Superior temporal gyrus (tissue), 1 donor: ENCODE data around the gene ANKRD36.
A peak's percentile ranks its signal among the peaks of the same experiment; 100 is the strongest.
"Not testable (repeated sequence)": the region's sequence is repeated elsewhere in the genome, so short reads cannot be mapped to it uniquely, and the experiment has no call there.

ENCODE experiments used
- DNase-seq: peaks from one replicate; pipeline ENCODE4 v3.0.0-alpha.2; 2016; ENCODE audit errors: extremely low spot score

ANKRD36 gene

GRCh38 chr2:97113050-97113881 is at the start of gene ANKRD36:
TSS of gene ANKRD36 (plus strand) at chr2:97113153. CDS start at chr2:97113740, 587 bp downstream.
- DNase-seq = peak; percentile 81

GRCh38 chr2:97066030-97066429 is 46.9 kb upstream of the ANKRD36 start:
- not testable (repeated sequence) for DNase-seq

GRCh38 chr2:97067279-97068004 is 45.5 kb upstream of the ANKRD36 start:
- no peak for DNase-seq

- no peak for DNase-seq
Observed at GRCh38 chr2:97068074-97068473, 44.9 kb upstream of the ANKRD36 start.

- DNase-seq = not testable (repeated sequence)
Observed at GRCh38 chr2:97068722-97069121, 44.2 kb upstream of the ANKRD36 start.

- DNase-seq = not testable (repeated sequence)
Observed at GRCh38 chr2:97070915-97071314, 42.0 kb upstream of the ANKRD36 start.

GRCh38 chr2:97077213-97077612 is 35.7 kb upstream of the ANKRD36 start:
- not testable (repeated sequence) for DNase-seq

GRCh38 chr2:97080855-97081254 is 32.1 kb upstream of the ANKRD36 start:
- DNase-seq = not testable (repeated sequence)

GRCh38 chr2:97082206-97082605 is 30.7 kb upstream of the ANKRD36 start:
- not testable (repeated sequence) for DNase-seq

- DNase-seq = not testable (repeated sequence)
Observed at GRCh38 chr2:97083516-97083915, 29.4 kb upstream of the ANKRD36 start.

- DNase-seq = not testable (repeated sequence)
Observed at GRCh38 chr2:97085093-97085492, 27.9 kb upstream of the ANKRD36 start.

GRCh38 chr2:97088706-97089105 is 24.2 kb upstream of the ANKRD36 start:
- not testable (repeated sequence) for DNase-seq

GRCh38 chr2:97092946-97093345 is 20.0 kb upstream of the ANKRD36 start:
- peak; percentile 16 for DNase-seq

- not testable (repeated sequence) for DNase-seq
Observed at GRCh38 chr2:97093983-97094771, 18.8 kb upstream of the ANKRD36 start.

- peak; percentile 70 for DNase-seq
Observed at GRCh38 chr2:97094772-97095611, 18.0 kb upstream of the ANKRD36 start, which contains the start of gene FAHD2B. TSS of gene FAHD2B (minus strand) at chr2:97094882. CDS start at chr2:97091706, 3,176 bp downstream.

- no peak for DNase-seq
Observed at GRCh38 chr2:97095661-97096060, 17.3 kb upstream of the ANKRD36 start.

- DNase-seq = not testable (repeated sequence)
Observed at GRCh38 chr2:97098786-97099372, 14.1 kb upstream of the ANKRD36 start.

- not testable (repeated sequence) for DNase-seq
Observed at GRCh38 chr2:97106878-97107277, 6.1 kb upstream of the ANKRD36 start.

- DNase-seq = not testable (repeated sequence)
Observed at GRCh38 chr2:97111246-97111645, 1.7 kb upstream of the ANKRD36 start.

GRCh38 chr2:97112320-97113049 is 468 bp upstream of the ANKRD36 start:
- peak; percentile 85 for DNase-seq
